Smooth muscle cell (in vitro differentiated cells): ENCODE measurements around the gene EHBP1L1. TPM values are rescaled to one million over a fixed set of nuclear protein-coding genes. Genes with fewer than 3 reads are reported as not detected.

ENCODE experiments used
- DNase-seq: peaks from one replicate; lab custom pipeline; 2025; ENCODE audit not compliant: unreplicated experiment; lab: John Stamatoyannopoulos, UW
- H2AFZ ChIP-seq: fragments of 200-600 bp; sonication (generic); 2 replicates; pipeline ENCODE4 v1.6.0; 2016; ENCODE audit warnings: antibody characterized with exemption, low read depth, mild to moderate bottlenecking
- H3F3A ChIP-seq: fragments of 200-600 bp; sonication (generic); 2 replicates; pipeline ENCODE4 v1.6.0; 2017; ENCODE audit warnings: antibody characterized with exemption, low read depth
- H3K27ac ChIP-seq: fragments of 200-600 bp; sonication (generic); 2 replicates; pipeline ENCODE4 v1.5.1; 2016; ENCODE audit warnings: low read depth, mild to moderate bottlenecking
- H3K27me3 ChIP-seq: fragments of 200-600 bp; sonication (generic); 2 replicates; pipeline ENCODE4 v1.6.1; 2016; ENCODE audit warnings: low read depth, mild to moderate bottlenecking
- H3K36me3 ChIP-seq: fragments of 200-600 bp; sonication (generic); 2 replicates; pipeline ENCODE4 v1.5.1; 2016; ENCODE audit warnings: low read depth
- H3K4me1 ChIP-seq: fragments of 200-600 bp; sonication (generic); 2 replicates; pipeline ENCODE4 v1.5.1; 2016; ENCODE audit warnings: low read depth
- H3K4me2 ChIP-seq: fragments of 200-600 bp; sonication (generic); 2 replicates; pipeline ENCODE4 v1.6.0; 2016; ENCODE audit warnings: mild to moderate bottlenecking
- H3K4me3 ChIP-seq: fragments of 200-600 bp; sonication (generic); 2 replicates; pipeline ENCODE4 v1.5.1; 2016; ENCODE audit warnings: mild to moderate bottlenecking
- H3K79me2 ChIP-seq: fragments of 200-600 bp; sonication (generic); 2 replicates; pipeline ENCODE4 v1.6.0; 2016; ENCODE audit warnings: low read depth, mild to moderate bottlenecking
- H3K9ac ChIP-seq: fragments of 200-600 bp; sonication (generic); 2 replicates; pipeline ENCODE4 v1.6.0; 2016; ENCODE audit warnings: low read depth
- H3K9me3 ChIP-seq: fragments of 200-600 bp; sonication (generic); replicated peaks from 2 replicates; pipeline ENCODE4 v1.5.1; 2016; ENCODE audit warnings: low read depth
- H4K20me1 ChIP-seq: fragments of 200-600 bp; sonication (generic); 2 replicates; pipeline ENCODE4 v1.6.0; 2016; ENCODE audit warnings: low read depth
- CTCF ChIP-seq: fragments of 200-600 bp; sonication (generic); IDR thresholded peaks from 2 replicates; pipeline ENCODE4 v1.5.1; 2017; ENCODE audit warnings: borderline replicate concordance, mild to moderate bottlenecking, antibody characterized with exemption; ENCODE audit not compliant: insufficient read depth, poor library complexity, severe bottlenecking
- WGBS: methylation state at CpG from one replicate; pipeline ENCODE4 v1.1.7; 2016; ENCODE audit warnings: low lambda C conversion rate; 5-methylcytosine and 5-hydroxymethylcytosine counted together
- polyA plus RNA-seq: library from polyadenylated mRNA; unstranded; fragments of >200 nt; fragmentation: Nextera tagmentation; extraction: Ambion mirVana; gene quantifications from 2 replicates; pipeline ENCODE4 v1.2.1, GENCODE V29; 2016
- total RNA-seq: library from RNA; depleted of rRNA; stranded (reverse); fragments of >200 nt; gene quantifications from 2 replicates; pipeline ENCODE4 v1.2.3, GENCODE V29; 2014

EHBP1L1 gene
- total and polyA plus RNA-seq, 2 experiments from 2014 or later = 5.1 to 29.5 TPM

- no peak overlapping the region for H2AFZ ChIP-seq
- peak overlapping the region; percentile 80 for H3K4me3 ChIP-seq
- DNase-seq = no peak
- peaks cover 17% of the 10 kb centered on the region for H4K20me1 ChIP-seq
- no peak overlapping the region for H3K27ac ChIP-seq
- no peaks in the 10 kb centered on the region for H3F3A ChIP-seq
- no peak for TF ChIP-seq CTCF
- peak overlapping the region; percentile 94 for H3K4me2 ChIP-seq
- no peaks in the 10 kb centered on the region for H3K36me3 ChIP-seq
- H3K4me1 ChIP-seq = peaks cover 15% of the 10 kb centered on the region
- H3K79me2 ChIP-seq = peaks cover 41% of the 10 kb centered on the region
- 98% methylated on average over 17 of the region's 17 CpGs for WGBS
- H3K27me3 ChIP-seq = no peaks in the 10 kb centered on the region
- H3K9ac ChIP-seq = peak overlapping the region; percentile 81
- no peaks in the 10 kb centered on the region for H3K9me3 ChIP-seq
Observed at GRCh38 chr11:65617136-65617850, 41.4 kb downstream of the EHBP1L1 start.

- H3K27ac ChIP-seq = no peak overlapping the region
- H3K36me3 ChIP-seq = no peaks in the 10 kb centered on the region
- peaks cover 9% of the 10 kb centered on the region for H4K20me1 ChIP-seq
- TF ChIP-seq CTCF = no peak
- H3K27me3 ChIP-seq = no peaks in the 10 kb centered on the region
- WGBS = 98% methylated on average over 33 of the region's 33 CpGs
- H3K4me3 ChIP-seq = no peak overlapping the region
- H3F3A ChIP-seq = no peaks in the 10 kb centered on the region
- no peaks in the 10 kb centered on the region for H3K9me3 ChIP-seq
- no peak overlapping the region for H3K9ac ChIP-seq
- no peak for DNase-seq
- H3K79me2 ChIP-seq = peaks cover 32% of the 10 kb centered on the region
- peaks cover 7% of the 10 kb centered on the region for H3K4me1 ChIP-seq
- no peak overlapping the region for H2AFZ ChIP-seq
- H3K4me2 ChIP-seq = no peak overlapping the region
Observed at GRCh38 chr11:65617990-65618751, 42.3 kb downstream of the EHBP1L1 start.

- Histone ChIP-seq H3K27me3 (no peaks in the 10 kb centered on the region), H3K9me3 (no peaks in the 10 kb centered on the region), H3K4me3 (no peak overlapping the region), H3K27ac (no peak overlapping the region), H2AFZ (no peak overlapping the region), H3F3A (no peaks in the 10 kb centered on the region), H3K4me2 (no peak overlapping the region), H3K79me2 (peaks cover 26% of the 10 kb centered on the region), H4K20me1 (peaks cover 8% of the 10 kb centered on the region), H3K36me3 (no peaks in the 10 kb centered on the region), H3K4me1 (peaks cover under 1% of the 10 kb centered on the region), H3K9ac (no peak overlapping the region)
- WGBS = over 99% methylated on average over 14 of the region's 14 CpGs
- no peak for DNase-seq
- TF ChIP-seq CTCF = no peak
Observed at GRCh38 chr11:65618763-65619162, 42.9 kb downstream of the EHBP1L1 start.
